A549 (cell line): ENCODE measurements around the gene SETD3. TPM values are rescaled to one million over a fixed set of nuclear protein-coding genes. Genes with fewer than 3 reads are reported as not detected.
A peak's percentile ranks its signal among the peaks of the same experiment; 100 is the strongest.

Experiments used
- ATAC-seq, 2 experiments: fragments of 200-7000 bp in 1 of 2; fragments of >200 bp in 1 of 2; cut with Nextera tagmentation in 1 of 2; cut with Tn5 transposase in 1 of 2; 3 replicates each; pipeline versions ENCODE4 v1.8.0 to v1.9.1; 2018 to 2020; ENCODE audit warnings: mild to moderate bottlenecking in 1 of 2, moderate library complexity in 1 of 2
- CTCF ChIA-PET: fragments of 300-600 bp; sonication (Branson Sonifier 250); formaldehyde crosslinking; extraction: SDS; loops from one replicate; lab custom pipeline; 2021; ENCODE audit warnings: antibody characterized with exemption, inconsistent platforms; lab: Yijun Ruan, JAX
- POLR2A ChIA-PET: fragments of 350-600 bp; formaldehyde crosslinking; extraction: SDS; loops from one replicate; lab custom pipeline; 2021; ENCODE audit warnings: antibody characterized with exemption, inconsistent platforms; lab: Yijun Ruan, JAX
- DNase-seq, 2 experiments: peaks; one replicate each; pipeline versions ENCODE4 v3.0.0 to v3.0.0-alpha.2; 2011 to 2016; ENCODE audit warnings: low read depth in 1 of 2, low spot score in 1 of 2
- FAIRE-seq: peaks from 2 replicates; lab custom pipeline; 2011; peaks lifted over from hg19 to GRCh38; lab: Jason Lieb, UNC
- H3K27ac ChIP-seq, 2 experiments: fragments of >200 bp; sonication (Bioruptor Twin); formaldehyde crosslinking; 3 replicates each; pipeline ENCODE4 v1.5.1; 2016 to 2017
- H3K4me1 ChIP-seq: fragments of >200 bp; sonication (Bioruptor Twin); formaldehyde crosslinking; 3 replicates; pipeline ENCODE4 v1.6.1; 2016
- H3K4me2 ChIP-seq: fragments of >200 bp; sonication (Bioruptor Twin); formaldehyde crosslinking; 3 replicates; pipeline ENCODE4 v1.6.1; 2016
- H3K4me3 ChIP-seq: fragments of >200 bp; sonication (Bioruptor Twin); formaldehyde crosslinking; 3 replicates; pipeline ENCODE4 v1.5.1; 2016
- H3K9me3 ChIP-seq: fragments of >200 bp; sonication (Bioruptor Twin); formaldehyde crosslinking; 3 replicates; pipeline ENCODE4 v1.6.1; 2016
- CEBPB ChIP-seq, 2 experiments: fragments of >200 bp in 1 of 2; sonication (Bioruptor Twin) in 1 of 2; formaldehyde crosslinking in 1 of 2; IDR thresholded peaks; 2 replicates each; pipeline ENCODE4 v1.6.1; 2012 to 2016
- HDAC2 ChIP-seq: fragments of 200-600 bp; sonication (generic); IDR thresholded peaks from 2 replicates; pipeline ENCODE4 v1.6.1; 2016
- HES2 ChIP-seq: fragments of >200 bp; sonication (Bioruptor Twin); formaldehyde crosslinking; IDR thresholded peaks from 2 replicates; pipeline ENCODE4 v1.6.1; 2016
- HMGXB4 ChIP-seq: fragments of 250-450 bp; sonication (Bioruptor Pico); IDR thresholded peaks from 2 replicates; pipeline ENCODE4 v1.5.0; 2021; ENCODE audit warnings: mild to moderate bottlenecking, moderate library complexity, borderline replicate concordance
- JUN ChIP-seq, 2 experiments: fragments of >200 bp; sonication (Bioruptor Twin); formaldehyde crosslinking; IDR thresholded peaks; 2 replicates in 1 of 2; 3 replicates in 1 of 2; pipeline ENCODE4 v1.6.1; 2016 to 2017
- JUNB ChIP-seq: fragments of >200 bp; sonication (Bioruptor Twin); formaldehyde crosslinking; IDR thresholded peaks from 2 replicates; pipeline ENCODE4 v1.6.1; 2016
- KDM5A ChIP-seq: fragments of 200-600 bp; sonication (generic); IDR thresholded peaks from 2 replicates; pipeline ENCODE4 v1.6.1; 2016; ENCODE audit warnings: antibody characterized with exemption, mild to moderate bottlenecking
- MAFK ChIP-seq: fragments of 450-650 bp; IDR thresholded peaks from 2 replicates; pipeline ENCODE4 v1.6.1; 2014; ENCODE audit not compliant: partially characterized antibody
- MAX ChIP-seq: IDR thresholded peaks from 2 replicates; pipeline ENCODE4 v1.6.1; 2012
- PHF8 ChIP-seq: fragments of 200-600 bp; sonication (generic); IDR thresholded peaks from 2 replicates; pipeline ENCODE4 v1.6.1; 2016; ENCODE audit warnings: low read depth, mild to moderate bottlenecking, antibody characterized with exemption, moderate library complexity, borderline replicate concordance
- POLR2A ChIP-seq: IDR thresholded peaks from 2 replicates; pipeline ENCODE4 v1.6.1; 2012; ENCODE audit warnings: mild to moderate bottlenecking, low read length
- REST ChIP-seq: fragments of 200-600 bp; sonication (generic); IDR thresholded peaks from 2 replicates; pipeline ENCODE4 v1.6.1; 2016; ENCODE audit warnings: antibody characterized with exemption, mild to moderate bottlenecking, moderate library complexity
- RFX5 ChIP-seq: fragments of 450-650 bp; IDR thresholded peaks from 2 replicates; pipeline ENCODE4 v1.7.1; 2014; ENCODE audit warnings: antibody characterized with exemption, mild to moderate bottlenecking, moderate library complexity
- SMC3 ChIP-seq: fragments of >200 bp; sonication (Bioruptor Twin); formaldehyde crosslinking; IDR thresholded peaks from 3 replicates; pipeline ENCODE4 v1.6.1; 2018; ENCODE audit warnings: inconsistent platforms
- SREBF2 ChIP-seq: fragments of 450-650 bp; IDR thresholded peaks from 2 replicates; pipeline ENCODE4 v1.6.1; 2014; ENCODE audit warnings: mild to moderate bottlenecking, moderate library complexity
- WGBS: methylation state at CpG from one replicate; pipeline ENCODE4 v1.1.6; 2017; ENCODE audit errors: missing lambda C conversion rate; 5-methylcytosine and 5-hydroxymethylcytosine counted together
- polyA plus RNA-seq, 4 experiments: library from polyadenylated mRNA; depleted of rRNA in 3 of 4; stranded (reverse); fragments of >200 nt; fragmentation: RNase III in 1 of 4; extraction: RNeasy Plus Mini Kit Qiagen cat#74134 plus additional on column Dnase treatment in 1 of 4; gene quantifications; 2 replicates in 3 of 4; 3 replicates in 1 of 4; pipeline ENCODE4 v1.2.3, GENCODE V29; 2011 to 2017
- TF ChIP-seq, protein P1 (sequence below): IDR thresholded peaks from 2 replicates; pipeline ENCODE4 v1.6.1; 2012
- TF ChIP-seq, protein P2 (sequence below): fragments of >200 bp; sonication (Bioruptor Twin); formaldehyde crosslinking; IDR thresholded peaks from 3 replicates; pipeline ENCODE4 v1.6.1; 2016

Gene SETD3
- polyA plus RNA-seq, 2 of the 4 experiments (the other 2 are of a cell fraction) = 43.1 to 59.7 TPM

DNA sequence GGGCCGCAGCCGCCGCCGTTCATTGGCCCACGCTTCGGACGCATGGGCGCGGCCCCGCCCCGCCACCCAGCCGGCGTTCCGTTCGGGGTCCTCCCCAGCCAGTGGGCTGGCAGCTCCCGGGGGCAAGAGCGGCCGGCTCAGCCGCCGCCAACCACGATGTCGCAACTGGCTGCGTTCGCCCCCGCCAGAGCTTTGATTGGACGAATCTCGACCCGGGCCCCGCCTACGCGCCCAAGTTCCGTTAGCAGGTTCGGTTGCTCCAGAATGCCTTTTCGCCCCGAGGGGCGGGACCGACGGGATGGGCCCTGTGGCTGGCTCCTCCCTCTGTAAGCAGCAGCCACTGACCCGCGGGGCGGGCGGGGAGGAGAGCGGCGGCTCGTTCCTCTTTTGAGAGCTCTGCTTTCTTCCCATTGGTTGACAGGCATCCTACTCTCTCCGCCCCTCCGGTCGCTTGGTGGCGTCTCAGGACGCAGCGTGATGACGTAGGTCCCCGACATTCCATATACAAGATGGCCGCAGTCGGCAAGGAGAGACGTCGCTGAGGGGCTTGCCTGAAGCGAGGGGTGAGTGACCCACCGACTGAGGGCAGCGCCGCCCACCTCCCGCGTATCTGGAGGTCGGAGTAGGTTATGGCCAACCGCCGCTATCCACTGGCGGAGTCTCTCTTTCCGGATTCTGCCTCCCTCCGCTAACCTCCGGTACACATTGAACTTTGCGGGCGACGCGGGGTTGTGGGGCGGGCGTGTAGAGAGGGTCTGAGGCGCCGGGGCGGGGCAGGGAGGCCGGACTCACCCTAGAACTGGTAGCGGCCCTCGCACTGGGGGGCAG is 472 bp upstream of the SETD3 start, which contains the start of gene CCNK:
Gene CCNK, plus strand, starts transcription at position 493 of the 828 bp plus-strand sequence. CDS start 11,269 bp downstream, outside the sequence.
- Histone ChIP-seq H3K4me2 (peak within 1 kb of the TSS; percentile 86), H3K4me1 (peaks cover 28% of the 10 kb centered on the region), H3K9me3 (no peaks in the 10 kb centered on the region), H3K4me3 (peak within 1 kb of the TSS; percentile 94), H3K27ac (peak within 1 kb of the TSS; percentile 88 to 96)
- ChIA-PET CTCF (interaction anchor here (1.2 to 1.5 kb wide), 3 partner anchors 13 to 127 kb away, joined by 3 to 5 read pairs (median 3); no protein-coding TSS in a partner anchor), POLR2A (interaction anchor here (0.5 to 1.5 kb wide), 21 partner anchors 9 to 424 kb away, joined by 3 to 34 read pairs (median 4); partner anchors contain the start of genes CCDC85C and CYP46A1)
- under 1% methylated on average over 22 of the region's 82 CpGs for WGBS
- ATAC-seq (peak; percentile 89 to 95), DNase-seq (peak; percentile 99 to 100), FAIRE-seq (no peak)
- TF ChIP-seq, protein P1, sequence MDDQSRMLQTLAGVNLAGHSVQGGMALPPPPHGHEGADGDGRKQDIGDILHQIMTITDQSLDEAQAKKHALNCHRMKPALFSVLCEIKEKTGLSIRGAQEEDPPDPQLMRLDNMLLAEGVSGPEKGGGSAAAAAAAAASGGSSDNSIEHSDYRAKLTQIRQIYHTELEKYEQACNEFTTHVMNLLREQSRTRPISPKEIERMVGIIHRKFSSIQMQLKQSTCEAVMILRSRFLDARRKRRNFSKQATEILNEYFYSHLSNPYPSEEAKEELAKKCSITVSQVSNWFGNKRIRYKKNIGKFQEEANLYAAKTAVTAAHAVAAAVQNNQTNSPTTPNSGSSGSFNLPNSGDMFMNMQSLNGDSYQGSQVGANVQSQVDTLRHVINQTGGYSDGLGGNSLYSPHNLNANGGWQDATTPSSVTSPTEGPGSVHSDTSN = peak; percentile 77; the same call in 1 of the 2 replicates
- TF ChIP-seq REST (no peak), HDAC2 (peak; percentile 54; the same call in 1 of the 2 replicates), JUNB (no peak), POLR2A (peak; percentile 93), HES2 (no peak), CEBPB (IDR thresholded peaks at IDR 0.05) (peak; percentile 78 to 85), MAX (peak; percentile 58), SMC3 (no peak), SREBF2 (no peak), JUN (IDR thresholded peaks at IDR 0.05) (peak in 1 of 2 experiments; percentile 81; a peak in 3 of 5 replicates), KDM5A (peak; percentile 96), PHF8 (peak; percentile 95), RFX5 (peak; percentile 88)
- TF ChIP-seq, protein P2, sequence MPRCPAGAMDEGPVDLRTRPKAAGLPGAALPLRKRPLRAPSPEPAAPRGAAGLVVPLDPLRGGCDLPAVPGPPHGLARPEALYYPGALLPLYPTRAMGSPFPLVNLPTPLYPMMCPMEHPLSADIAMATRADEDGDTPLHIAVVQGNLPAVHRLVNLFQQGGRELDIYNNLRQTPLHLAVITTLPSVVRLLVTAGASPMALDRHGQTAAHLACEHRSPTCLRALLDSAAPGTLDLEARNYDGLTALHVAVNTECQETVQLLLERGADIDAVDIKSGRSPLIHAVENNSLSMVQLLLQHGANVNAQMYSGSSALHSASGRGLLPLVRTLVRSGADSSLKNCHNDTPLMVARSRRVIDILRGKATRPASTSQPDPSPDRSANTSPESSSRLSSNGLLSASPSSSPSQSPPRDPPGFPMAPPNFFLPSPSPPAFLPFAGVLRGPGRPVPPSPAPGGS = peak; percentile 85; the same call in 2 of the 3 replicates

DNA sequence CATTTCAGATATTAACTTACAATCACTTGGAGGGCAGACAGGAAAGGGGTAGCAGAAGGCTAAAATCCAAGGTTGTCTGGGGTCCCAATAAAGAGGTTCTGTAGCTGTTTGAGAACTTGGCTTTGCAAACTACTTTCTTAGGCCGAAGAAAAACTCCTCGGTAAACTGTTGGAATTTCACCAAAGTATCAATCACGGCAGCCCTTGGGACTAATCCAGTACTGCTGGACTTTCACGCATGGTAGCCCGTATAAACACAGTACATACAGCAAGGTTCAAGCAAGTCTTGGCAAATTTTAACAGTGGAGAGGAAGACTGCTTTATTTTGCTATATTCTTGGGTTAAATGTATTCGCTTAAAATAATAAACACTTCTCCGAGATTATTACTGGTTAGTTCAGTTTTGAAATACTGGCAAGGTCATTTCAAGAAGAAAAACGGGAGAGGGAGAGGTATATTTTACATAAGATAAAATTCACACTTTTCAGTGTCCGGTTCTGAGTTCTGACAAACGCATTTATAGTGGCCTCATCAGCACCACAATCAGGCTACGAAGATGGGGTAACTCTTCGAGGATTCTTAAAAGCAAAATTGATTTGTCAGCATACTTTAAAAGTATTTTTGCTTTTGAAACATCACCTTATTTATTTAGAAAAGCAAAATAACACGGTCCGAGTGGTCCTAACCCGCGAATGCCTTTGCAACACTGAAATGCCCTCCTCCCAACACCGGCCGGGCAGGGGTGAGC is 1.3 kb downstream of the SETD3 start:
- Histone ChIP-seq H3K27ac (peak overlapping the region; percentile 88 to 95), H3K4me1 (peaks cover 28% of the 10 kb centered on the region), H3K4me3 (peak overlapping the region; percentile 94), H3K4me2 (peak overlapping the region; percentile 83), H3K9me3 (no peaks in the 10 kb centered on the region)
- TF ChIP-seq JUNB (no peak), HMGXB4 (CRISPR knock-in tag) (no peak), MAFK (peak; percentile 84)
- no peak for DNase-seq
- ChIA-PET CTCF (interaction anchor here (0.6 kb wide), 2 partner anchors 38 to 554 kb away, joined by 3 to 5 read pairs; no protein-coding TSS in a partner anchor), POLR2A (no interaction called here)
- FAIRE-seq = no peak
- 37% methylated on average over 18 of the region's 18 CpGs for WGBS
- no peak for ATAC-seq
